Skeletal muscle tissue (tissue), 4 donors: Measurements from ENCODE around the gene L2HGDH. TPM values are rescaled to one million over a fixed set of nuclear protein-coding genes. Genes with fewer than 3 reads are reported as not detected.
A peak's percentile ranks its signal among the peaks of the same experiment; 100 is the strongest.

Source experiments
- H3K27ac ChIP-seq: one replicate; pipeline ENCODE4 v1.7.0; 2013; ENCODE audit warnings: mild to moderate bottlenecking, low read depth, low read length, inconsistent platforms
- H3K27me3 ChIP-seq, 3 donors: one replicate each; pipeline ENCODE4 v1.7.0; 2013; ENCODE audit warnings: low read length in 3 of 3; ENCODE audit not compliant: control insufficient read depth in 3 of 3, insufficient read depth in 3 of 3
- H3K36me3 ChIP-seq, 3 donors: one replicate each; pipeline ENCODE4 v1.7.0; 2013; ENCODE audit warnings: low read length in 3 of 3; ENCODE audit not compliant: control insufficient read depth in 3 of 3, insufficient read depth in 3 of 3
- H3K4me1 ChIP-seq, 3 donors: one replicate each; pipeline ENCODE4 v1.7.0; 2013; ENCODE audit warnings: low read length in 3 of 3, mild to moderate bottlenecking in 3 of 3; ENCODE audit not compliant: control insufficient read depth in 3 of 3, insufficient read depth in 3 of 3
- H3K4me3 ChIP-seq, 3 donors: one replicate each; pipeline ENCODE4 v1.7.0; 2013; ENCODE audit warnings: low read length in 3 of 3
- H3K9ac ChIP-seq, 3 donors: one replicate each; pipeline ENCODE4 v1.7.0; 2013; ENCODE audit warnings: low read length in 3 of 3, mild to moderate bottlenecking in 3 of 3, moderate library complexity in 2 of 3, low read depth in 1 of 3
- H3K9me3 ChIP-seq, 3 donors: one replicate each; pipeline ENCODE4 v1.7.0; 2013; ENCODE audit warnings: low read length in 3 of 3; ENCODE audit not compliant: control insufficient read depth in 3 of 3
- total RNA-seq: library from RNA; depleted of rRNA; stranded (reverse); fragments of >200 nt; gene quantifications from one replicate; pipeline ENCODE4 v1.2.3, GENCODE V29; 2014
- donor health status: Osteomylitis.

The L2HGDH gene
- total RNA-seq, 1 donor from 2014 or later: 8.4 TPM

DNA sequence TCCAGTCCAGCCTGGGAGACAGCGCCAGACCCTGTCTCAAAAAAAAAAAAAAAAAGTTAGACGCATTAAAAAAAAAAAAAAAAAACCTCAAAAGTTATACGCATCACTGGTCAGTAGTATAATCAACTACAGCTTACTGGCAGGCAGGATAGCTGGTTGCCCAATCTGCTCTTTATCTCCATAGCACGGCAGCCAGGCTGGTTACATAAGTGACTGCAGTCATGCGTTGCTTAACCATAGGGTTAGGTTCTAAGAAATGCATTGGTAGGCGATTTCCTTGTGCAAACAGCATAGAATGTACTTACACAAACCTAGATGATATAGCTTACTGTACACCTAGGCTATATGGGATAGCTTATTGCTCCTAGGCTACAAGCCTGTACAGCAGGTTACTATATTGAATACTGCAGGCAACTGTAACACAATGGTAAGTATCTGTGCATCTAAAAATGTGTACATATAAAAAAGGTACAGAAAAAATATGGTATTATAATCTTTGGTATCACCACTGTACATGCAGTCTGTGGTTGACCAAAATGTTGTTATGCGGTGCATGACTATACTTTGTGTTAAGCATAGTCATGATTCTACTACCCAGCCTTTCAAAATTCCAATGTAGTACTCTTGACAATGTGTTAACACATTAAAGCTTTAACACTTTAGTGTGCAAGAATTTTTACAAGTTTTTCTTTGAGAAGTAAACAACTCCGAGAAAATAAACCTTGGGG is 8.1 kb downstream of the L2HGDH start:
- Histone ChIP-seq H3K27me3 (no peaks in the 10 kb centered on the region), H3K27ac (no peak overlapping the region), H3K4me3 (no peak overlapping the region), H3K4me1 (no peaks in the 10 kb centered on the region), H3K9me3 (no peaks in the 10 kb centered on the region), H3K36me3 (no peaks in the 10 kb centered on the region), H3K9ac (no peak overlapping the region)

DNA sequence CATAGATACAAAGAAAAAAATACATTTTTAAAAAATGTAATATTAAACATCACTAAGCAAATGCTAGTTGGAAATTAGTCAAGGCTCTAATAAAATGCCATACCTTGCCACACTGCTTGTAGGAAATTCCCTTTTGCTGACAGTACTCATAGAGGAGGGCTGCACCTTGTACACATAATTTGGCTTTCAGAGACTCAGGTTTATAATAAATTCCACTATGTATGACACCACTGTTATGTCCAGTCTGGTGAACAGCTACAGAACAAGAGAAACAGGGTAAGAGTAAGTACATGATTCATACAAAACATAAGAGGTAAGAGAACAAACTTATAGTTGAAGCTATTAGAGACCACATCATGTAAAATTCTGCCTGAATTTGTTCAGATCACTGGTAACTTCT is 10.1 kb downstream of the L2HGDH start:
- no peak overlapping the region for H3K27ac ChIP-seq
- no peaks in the 10 kb centered on the region for H3K9me3 ChIP-seq
- H3K4me3 ChIP-seq: no peak overlapping the region
- H3K27me3 ChIP-seq: no peaks in the 10 kb centered on the region
- no peaks in the 10 kb centered on the region for H3K36me3 ChIP-seq
- no peaks in the 10 kb centered on the region for H3K4me1 ChIP-seq
- no peak overlapping the region for H3K9ac ChIP-seq

DNA sequence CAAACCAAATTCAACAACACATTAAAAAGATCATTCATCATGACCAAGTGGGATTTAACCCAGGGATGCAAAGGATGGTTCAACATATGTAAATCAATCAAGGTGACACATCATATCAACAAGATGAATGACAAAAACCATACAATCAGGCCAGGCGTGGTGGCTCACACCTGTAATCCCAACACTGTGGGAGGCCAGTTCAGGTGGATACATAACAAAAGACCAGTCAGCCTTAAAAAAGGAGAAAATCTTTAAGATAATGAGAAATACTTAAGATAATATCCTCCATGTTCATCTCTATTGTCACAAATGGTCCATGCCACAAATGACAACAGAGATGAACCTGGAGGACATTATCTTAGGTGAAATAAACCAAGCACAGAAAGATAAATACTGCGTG is 12.4 kb downstream of the L2HGDH start:
- H3K9ac ChIP-seq: no peak overlapping the region
- no peak overlapping the region for H3K4me3 ChIP-seq
- H3K9me3 ChIP-seq: no peaks in the 10 kb centered on the region
- no peaks in the 10 kb centered on the region for H3K27me3 ChIP-seq
- no peaks in the 10 kb centered on the region for H3K4me1 ChIP-seq
- no peak overlapping the region for H3K27ac ChIP-seq
- H3K36me3 ChIP-seq: no peaks in the 10 kb centered on the region

DNA sequence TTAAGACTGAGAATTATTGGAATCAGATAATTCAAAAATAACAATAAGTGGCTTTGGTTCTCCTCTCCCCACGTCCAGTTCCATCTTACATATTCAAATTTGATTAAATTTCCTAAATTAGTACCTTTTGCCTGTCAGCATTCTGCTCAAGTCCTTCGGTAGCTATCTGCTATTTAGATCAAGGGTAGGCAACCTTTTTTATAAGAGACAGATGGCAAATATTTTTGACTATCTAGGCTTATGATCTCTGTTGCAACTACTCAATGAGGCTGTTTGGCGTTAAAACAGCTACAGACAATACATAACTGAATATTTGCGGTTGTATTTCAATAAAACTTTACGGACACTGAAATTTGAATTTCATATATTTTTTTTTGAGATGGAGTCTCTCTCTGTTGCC is 21.7 kb downstream of the L2HGDH start:
- no peaks in the 10 kb centered on the region for H3K27me3 ChIP-seq
- no peak overlapping the region for H3K9ac ChIP-seq
- H3K36me3 ChIP-seq: peaks cover 0 to 13% (median 6%) of the 10 kb centered on the region in 3 donors
- H3K4me1 ChIP-seq: peaks cover 0 to 8% (median 8%) of the 10 kb centered on the region in 3 donors
- H3K4me3 ChIP-seq: no peak overlapping the region
- no peak overlapping the region for H3K27ac ChIP-seq
- H3K9me3 ChIP-seq: no peaks in the 10 kb centered on the region

DNA sequence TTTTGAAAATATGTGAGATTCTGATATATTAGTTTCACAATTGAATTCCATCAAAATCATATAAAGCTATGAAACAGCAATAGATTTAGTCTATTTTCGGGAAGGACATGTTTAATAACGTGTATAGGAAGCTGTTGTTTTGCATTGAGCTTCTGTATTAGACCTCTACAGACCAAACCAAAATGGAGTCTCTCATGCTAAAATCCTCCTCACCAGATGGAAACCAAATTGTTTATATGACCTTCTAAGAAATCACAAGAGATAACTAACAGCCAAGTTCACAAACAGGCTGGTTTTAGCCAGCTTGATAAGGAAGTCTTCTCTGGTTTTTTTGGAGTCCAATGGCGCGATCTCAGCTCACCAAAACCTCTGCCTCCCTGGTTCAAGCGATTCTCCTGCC is 23.9 kb downstream of the L2HGDH start:
- Histone ChIP-seq H3K9ac (no peak overlapping the region), H3K36me3 (peaks cover 0 to 7% (median 0%) of the 10 kb centered on the region in 3 donors), H3K27ac (no peak overlapping the region), H3K4me1 (peaks cover 0 to 8% (median 8%) of the 10 kb centered on the region in 3 donors), H3K9me3 (no peaks in the 10 kb centered on the region), H3K27me3 (no peaks in the 10 kb centered on the region), H3K4me3 (no peak overlapping the region)

DNA sequence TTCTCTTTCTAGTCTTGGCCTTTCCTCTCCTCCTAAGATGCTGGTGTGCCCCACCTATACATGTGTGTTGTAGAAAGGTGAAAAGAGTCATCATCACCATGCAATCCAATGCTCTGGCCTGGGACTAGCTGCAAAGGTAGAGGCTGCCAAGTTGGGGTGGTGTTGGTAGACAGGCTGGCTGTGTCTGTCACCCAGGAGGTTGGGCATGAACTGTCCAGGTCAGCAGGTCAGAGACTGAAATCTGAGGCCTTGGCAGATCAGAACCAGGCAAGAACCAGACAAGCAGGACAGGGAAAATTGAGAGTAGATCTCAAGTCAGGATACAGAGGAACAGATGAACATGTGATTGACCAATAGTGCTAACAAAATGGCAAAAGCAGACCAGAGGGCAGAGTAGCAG is 26.2 kb downstream of the L2HGDH start:
- Histone ChIP-seq H3K9ac (no peak overlapping the region), H3K36me3 (peaks cover 0 to 3% (median 2%) of the 10 kb centered on the region in 3 donors), H3K27ac (no peak overlapping the region), H3K9me3 (no peaks in the 10 kb centered on the region), H3K4me3 (no peak overlapping the region), H3K4me1 (peaks cover 0 to 8% (median 8%) of the 10 kb centered on the region in 3 donors), H3K27me3 (no peaks in the 10 kb centered on the region)

DNA sequence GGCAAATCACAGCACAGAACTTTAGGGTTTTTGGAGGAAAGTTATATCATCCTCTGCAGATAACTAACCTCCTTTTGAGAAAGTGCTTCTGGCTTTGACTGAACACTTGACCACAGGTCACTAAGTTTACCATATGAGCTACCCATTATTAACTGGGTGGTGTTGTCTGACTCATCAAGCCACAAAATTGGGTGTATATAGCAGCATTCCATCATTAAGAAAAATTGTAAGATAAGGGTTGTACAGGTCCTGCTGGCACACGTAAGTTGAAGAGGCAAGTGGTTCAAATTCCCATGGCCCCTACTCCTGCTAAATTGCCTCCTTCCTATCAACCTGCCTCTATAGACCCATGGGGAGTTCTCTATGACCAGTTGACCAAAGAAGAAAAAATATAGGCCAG is 39.5 kb downstream of the L2HGDH start:
- Histone ChIP-seq H3K36me3 (peaks cover 0 to 4% (median 0%) of the 10 kb centered on the region in 3 donors), H3K27ac (no peak overlapping the region), H3K9ac (no peak overlapping the region), H3K9me3 (no peaks in the 10 kb centered on the region), H3K27me3 (no peaks in the 10 kb centered on the region), H3K4me3 (no peak overlapping the region), H3K4me1 (no peaks in the 10 kb centered on the region)

DNA sequence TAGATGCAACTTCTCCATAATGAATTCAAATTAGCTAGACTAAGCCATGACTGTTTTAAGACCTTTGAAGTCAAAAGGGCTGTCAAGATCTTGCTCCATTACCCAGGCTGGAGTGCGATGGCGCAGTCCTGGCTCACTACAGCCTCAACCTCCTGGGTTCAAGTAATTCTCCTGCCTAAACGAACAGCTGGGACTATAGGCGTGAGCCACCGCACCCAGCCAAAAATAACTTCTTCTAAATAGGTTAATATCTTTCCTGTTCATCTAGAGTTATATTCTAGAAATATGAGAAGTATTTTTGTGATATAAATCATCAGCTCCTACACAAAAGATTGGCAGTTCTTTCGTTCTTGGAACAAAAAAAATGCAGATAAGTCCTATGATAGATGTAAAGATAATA is 41.1 kb downstream of the L2HGDH start:
- Histone ChIP-seq H3K4me1 (no peaks in the 10 kb centered on the region), H3K9ac (no peak overlapping the region), H3K27me3 (no peaks in the 10 kb centered on the region), H3K4me3 (no peak overlapping the region), H3K36me3 (peaks cover 0 to 4% (median 0%) of the 10 kb centered on the region in 3 donors), H3K9me3 (no peaks in the 10 kb centered on the region), H3K27ac (no peak overlapping the region)

DNA sequence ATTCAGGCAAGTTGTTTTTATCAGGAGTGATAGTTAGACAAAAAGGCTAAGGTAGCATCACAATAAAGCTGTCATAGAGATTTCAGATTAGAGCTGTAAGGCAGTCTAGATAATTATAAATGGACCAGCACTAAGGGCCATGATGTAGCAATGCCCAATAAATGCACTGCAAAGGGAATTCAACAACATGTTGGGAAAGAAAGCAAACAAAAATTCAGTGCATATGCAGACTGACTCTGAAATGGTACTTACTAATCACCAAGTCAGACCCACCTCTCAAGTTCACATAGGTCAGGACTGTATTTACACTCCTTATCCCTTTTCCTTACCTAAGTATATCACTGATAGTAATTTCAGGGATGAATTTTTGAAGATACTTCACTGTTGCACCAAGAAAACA is 47.0 kb downstream of the L2HGDH start:
- no peak overlapping the region for H3K9ac ChIP-seq
- peaks cover 0 to 10% (median 5%) of the 10 kb centered on the region in 3 donors for H3K4me1 ChIP-seq
- peaks cover 0 to 4% (median 0%) of the 10 kb centered on the region in 3 donors for H3K36me3 ChIP-seq

DNA sequence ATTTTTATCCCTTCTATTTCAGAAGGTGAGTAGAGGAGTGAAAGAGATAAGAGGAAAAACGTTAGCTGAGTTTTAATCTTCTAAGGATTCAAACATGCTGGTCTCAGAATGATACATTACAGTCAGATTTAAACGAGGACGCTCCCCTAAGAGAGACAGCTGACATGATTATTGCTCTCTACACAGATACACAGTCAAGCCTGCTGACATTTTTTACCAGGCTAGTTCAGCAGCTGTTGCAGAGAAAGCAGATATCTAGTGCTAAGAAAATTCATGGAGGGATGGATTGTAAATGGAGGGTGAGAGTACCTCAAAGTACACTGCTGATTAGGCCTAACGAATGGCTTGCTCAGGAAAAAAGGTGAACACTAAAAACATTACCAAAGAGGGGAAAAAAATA is 48.7 kb downstream of the L2HGDH start:
- peaks cover 0 to 10% (median 5%) of the 10 kb centered on the region in 3 donors for H3K4me1 ChIP-seq
- H3K27me3 ChIP-seq: no peaks in the 10 kb centered on the region
- peak overlapping the region; percentile 82 for H3K27ac ChIP-seq
- H3K9me3 ChIP-seq: no peaks in the 10 kb centered on the region
- peak overlapping the region in 1 of 3 donors; percentile 31 for H3K4me3 ChIP-seq
- H3K36me3 ChIP-seq: no peaks in the 10 kb centered on the region
- peak overlapping the region; percentile 33 to 61 (median 57) for H3K9ac ChIP-seq

More for the DNA sequence above, 47.0 kb downstream of the L2HGDH start:
- Histone ChIP-seq H3K27me3 (no peaks in the 10 kb centered on the region), H3K4me3 (no peak overlapping the region), H3K9me3 (no peaks in the 10 kb centered on the region), H3K27ac (no peak overlapping the region)
